Stimulated activated CD8-positive, alpha-beta memory T cell treated with anti-CD3 and anti-CD28 coated beads, Interleukin-7, amount 100 ng/mL, for 1 hour (primary cell): Measurements from ENCODE around the gene RPL29.
"Not testable (repeated sequence)": the region's sequence is repeated elsewhere in the genome, so short reads cannot be mapped to it uniquely, and the experiment has no call there.

Experiments used
- DNase-seq, 2 donors: peaks; one replicate each; pipeline ENCODE4 v3.0.0-alpha.2; 2020; ENCODE audit warnings: low read depth in 2 of 2

RPL29 gene

GRCh38 chr3:51995346-51996163, at the start of gene RPL29:
Gene RPL29 (minus strand): TSS chr3:51995895. CDS start chr3:51995461, 434 bp downstream.
- peak; percentile 80 to 82 for DNase-seq

DNA sequence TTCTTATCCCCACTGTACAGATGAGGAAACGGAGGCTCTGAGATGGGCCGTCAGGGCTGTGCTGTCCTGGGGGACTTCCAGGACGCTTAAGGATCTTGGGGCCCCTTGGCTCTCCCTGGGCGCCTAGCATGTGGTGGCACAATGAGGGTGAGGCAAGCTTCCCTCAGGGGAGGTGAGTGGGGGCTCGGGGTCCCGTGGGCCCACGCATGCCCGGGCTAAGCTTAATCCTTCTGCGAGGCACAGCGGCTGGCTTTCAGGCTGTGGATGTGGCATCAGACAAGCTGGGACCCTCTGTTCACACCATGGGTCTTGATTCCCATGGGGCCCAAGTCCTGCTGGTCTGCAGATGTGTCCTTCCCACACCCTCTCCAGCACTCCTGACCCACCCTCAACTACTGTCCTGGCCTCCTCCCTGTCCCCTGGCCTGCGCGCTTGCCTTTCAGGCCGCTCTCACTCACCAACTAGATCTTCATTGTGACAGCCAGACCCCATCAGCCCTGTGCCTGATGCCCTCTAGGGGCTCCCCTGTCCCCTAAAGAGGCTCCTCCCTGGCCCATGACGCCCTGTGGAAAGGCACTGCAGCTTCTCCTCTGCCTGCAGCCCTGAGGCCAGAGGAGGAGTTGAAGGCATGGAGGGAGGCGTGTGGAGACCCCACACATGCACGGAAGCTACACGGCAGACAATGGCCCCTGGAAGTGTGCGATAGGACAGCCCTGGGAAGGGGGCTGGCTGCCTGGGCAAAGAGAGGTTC, 49.3 kb upstream of the RPL29 start:
- DNase-seq: no peak

DNA sequence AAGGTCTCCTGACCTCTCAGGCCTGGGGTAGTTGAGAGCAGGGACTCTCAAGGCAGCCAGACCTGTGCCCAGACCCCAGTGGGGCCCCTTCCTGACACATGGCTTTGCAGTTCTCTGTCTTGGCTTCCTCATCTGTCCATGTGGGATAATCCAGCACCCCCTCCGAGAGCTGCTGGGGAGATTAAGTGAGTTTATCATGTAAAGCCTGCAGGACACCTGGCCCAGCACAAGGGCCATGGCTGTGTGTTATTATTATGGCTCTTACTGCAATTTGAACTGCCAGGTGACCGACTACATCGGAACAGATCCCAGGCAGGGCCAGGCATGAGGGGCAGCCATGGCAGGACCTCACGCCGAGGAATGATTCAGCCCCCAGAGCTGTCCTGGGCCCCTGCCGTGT, 48.1 kb upstream of the RPL29 start:
- no peak for DNase-seq

- not testable (repeated sequence) for DNase-seq
These were observed 47.3 kb upstream of the RPL29 start for GRCh38 chr3:52043039-52043438.

- DNase-seq: no peak
These were observed 45.5 kb upstream of the RPL29 start for GRCh38 chr3:52041118-52041731.

- DNase-seq: no peak
These were observed 44.9 kb upstream of the RPL29 start for GRCh38 chr3:52040600-52040999.

- no peak for DNase-seq
These were observed 44.2 kb upstream of the RPL29 start for GRCh38 chr3:52039846-52040245.

DNA sequence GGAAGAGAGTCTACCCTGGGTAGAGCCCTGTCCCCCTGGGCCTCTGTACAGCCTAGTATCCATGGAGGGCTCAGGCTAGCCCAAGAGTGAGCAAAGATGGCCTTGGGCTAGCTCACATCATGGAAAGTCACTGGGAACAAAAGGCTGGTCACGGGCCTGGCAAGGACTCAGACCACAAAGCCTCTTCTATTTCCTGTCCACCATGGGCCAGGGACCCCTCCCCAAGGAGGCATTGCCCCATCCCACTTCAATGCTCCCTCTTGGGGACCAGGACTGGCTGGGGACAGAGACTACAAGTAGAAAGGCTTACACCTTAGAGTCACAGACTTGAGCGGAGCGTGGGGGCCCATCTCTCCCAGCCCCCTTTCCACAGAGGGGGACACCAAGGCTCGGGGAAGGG, 43.7 kb upstream of the RPL29 start:
- no peak for DNase-seq

DNA sequence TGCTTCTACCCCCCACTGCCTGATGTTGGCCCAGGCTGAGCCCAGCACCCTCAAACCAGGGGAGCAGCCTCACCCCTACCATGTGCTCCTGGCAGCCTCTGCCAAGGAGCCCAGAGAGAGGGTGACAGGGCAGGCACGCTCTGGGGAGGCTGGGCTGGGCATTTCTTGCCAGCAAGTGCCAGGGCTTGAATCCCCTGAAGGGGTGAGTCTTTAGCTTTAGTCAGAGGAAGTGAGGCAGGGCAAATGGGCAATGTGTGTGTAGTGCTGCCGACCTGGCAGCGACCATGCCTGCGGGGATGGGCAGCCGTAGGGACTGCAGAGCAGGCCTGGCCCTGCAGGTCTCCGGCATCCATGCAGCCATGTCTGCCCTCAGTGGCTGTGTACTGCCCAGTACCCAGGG, 42.5 kb upstream of the RPL29 start:
- DNase-seq: no peak

DNA sequence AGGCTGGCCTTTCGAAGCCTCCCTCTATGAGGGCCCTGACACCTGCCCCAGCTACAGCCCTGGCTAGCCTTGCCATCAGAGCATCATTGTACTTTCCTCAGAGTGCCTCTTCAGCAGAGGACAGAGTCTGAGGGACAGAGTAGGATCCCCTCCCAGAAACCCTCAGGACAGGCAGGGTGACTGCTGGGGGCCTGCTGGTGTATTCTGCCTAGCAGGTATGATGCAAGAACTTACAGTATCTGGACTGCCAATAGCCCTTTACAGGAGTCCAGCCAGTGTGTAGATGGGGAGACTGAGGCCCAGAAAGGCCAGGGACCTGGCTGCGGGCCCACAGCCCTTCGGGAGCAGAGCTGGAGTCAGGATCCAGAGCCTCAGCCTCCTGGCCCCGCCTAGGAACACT, 41.6 kb upstream of the RPL29 start:
- no peak for DNase-seq

GRCh38 chr3:52036829-52037228, 41.1 kb upstream of the RPL29 start:
- no peak for DNase-seq

GRCh38 chr3:52036222-52036694, 40.6 kb upstream of the RPL29 start:
- DNase-seq: no peak

DNA sequence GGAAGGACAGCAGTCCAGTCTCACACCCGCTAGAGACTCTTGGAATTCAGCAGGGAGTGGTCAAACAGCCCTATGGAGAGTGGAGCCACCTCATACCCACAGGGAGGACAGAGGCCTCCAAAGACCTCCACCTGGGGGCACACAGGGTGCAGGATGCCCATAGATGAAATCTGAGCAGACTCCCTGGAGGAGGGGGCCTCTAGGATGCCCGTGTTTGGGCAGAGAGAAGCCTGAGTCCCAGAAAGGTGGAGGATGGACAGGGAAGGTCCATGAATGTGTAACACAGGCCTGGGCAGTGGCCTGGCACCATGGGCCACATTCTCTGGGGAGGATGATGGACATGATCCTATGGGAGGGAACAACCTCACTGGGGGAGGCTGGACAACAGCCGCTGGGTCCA, 39.0 kb upstream of the RPL29 start:
- no peak for DNase-seq

DNA sequence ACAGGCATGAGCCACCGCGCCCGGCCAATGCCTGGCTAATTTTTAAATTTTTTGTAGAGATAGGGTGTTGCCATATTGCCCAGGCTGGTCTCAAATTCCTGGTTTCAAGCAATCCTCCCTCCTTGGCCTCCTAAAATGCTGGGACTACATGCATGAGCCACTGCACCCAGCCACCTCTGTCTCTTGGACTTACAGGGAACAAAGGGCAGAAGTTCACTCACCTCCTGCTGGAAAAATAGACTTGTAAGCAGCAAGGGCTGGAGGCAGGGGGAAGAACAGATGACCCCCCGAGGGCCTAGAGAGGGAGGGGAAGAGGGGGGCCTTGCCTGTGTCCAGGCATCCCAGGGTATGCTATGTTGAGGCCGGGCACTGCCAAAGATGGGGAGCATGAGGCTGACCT, 38.5 kb upstream of the RPL29 start:
- no peak for DNase-seq

DNA sequence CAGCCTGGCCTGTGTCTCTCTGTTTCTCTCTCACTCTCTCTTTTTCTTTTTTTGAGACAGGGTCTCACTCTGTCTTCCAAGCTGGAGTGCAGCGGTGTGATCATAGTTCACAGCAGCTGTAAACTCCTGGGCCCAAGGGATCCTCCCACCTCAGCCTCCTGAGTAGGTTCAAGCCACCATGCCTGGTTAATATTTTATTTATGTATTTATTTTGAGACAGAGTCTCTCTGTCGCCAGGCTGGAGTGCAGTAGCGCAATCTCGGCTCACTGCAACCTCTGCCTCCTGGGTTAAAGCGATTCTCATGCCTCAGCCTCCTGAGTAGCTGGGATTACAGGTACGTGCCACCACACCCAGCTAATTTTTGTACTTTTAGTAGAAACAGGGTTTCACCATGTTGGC, 38.1 kb upstream of the RPL29 start:
- not testable (repeated sequence) for DNase-seq

GRCh38 chr3:52032702-52033408, 37.2 kb upstream of the RPL29 start:
- no peak for DNase-seq

DNA sequence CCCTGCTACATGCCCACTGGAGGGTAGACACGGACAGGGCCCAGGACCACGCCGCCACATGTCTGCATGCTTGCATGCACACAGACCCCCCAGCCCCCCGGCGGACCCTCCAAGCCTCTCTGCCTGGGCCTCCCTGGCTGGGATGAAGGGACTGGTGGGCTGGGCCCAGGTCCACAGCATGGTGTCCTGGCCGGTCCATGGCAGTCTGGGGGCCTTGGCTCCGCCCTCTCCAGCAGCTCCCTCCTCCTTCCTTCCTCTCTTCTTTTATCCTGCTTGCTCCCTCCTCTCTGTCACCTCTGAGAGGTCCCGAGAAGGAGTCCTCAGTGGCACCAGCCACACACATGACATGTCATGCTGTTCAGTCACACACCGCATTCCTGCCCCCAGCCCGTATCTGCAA, 36.2 kb upstream of the RPL29 start:
- DNase-seq: no peak

DNA sequence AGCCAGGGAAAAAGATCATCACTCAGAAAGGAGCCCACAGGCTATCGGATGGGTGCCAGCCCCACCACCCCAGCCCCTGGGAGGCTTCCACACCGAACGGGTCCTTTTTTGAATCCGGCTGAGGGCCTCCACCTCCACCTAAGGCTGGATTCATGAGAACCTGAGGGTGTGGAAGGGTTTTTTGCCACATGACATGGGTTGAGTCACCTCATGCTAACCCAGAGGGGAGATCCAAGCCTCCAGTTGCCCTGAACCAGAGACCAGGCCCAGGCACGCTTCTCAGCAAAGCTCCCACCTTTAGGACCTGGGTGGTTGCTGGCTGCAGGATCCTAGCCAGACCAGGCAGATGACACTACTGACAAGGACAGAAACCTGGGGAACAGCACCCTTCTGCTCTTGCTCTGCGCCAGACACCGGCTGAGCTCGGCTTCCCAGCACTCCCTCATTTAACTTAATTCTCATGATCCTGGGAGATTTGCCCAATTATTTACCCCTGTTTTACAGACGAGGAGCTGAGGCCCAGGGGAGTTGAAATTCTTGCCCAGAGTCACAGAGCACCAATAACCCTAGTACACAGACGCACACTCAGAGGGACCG, 35.1 kb upstream of the RPL29 start:
- no peak for DNase-seq

GRCh38 chr3:52029535-52029934, 33.8 kb upstream of the RPL29 start:
- DNase-seq: no peak

DNA sequence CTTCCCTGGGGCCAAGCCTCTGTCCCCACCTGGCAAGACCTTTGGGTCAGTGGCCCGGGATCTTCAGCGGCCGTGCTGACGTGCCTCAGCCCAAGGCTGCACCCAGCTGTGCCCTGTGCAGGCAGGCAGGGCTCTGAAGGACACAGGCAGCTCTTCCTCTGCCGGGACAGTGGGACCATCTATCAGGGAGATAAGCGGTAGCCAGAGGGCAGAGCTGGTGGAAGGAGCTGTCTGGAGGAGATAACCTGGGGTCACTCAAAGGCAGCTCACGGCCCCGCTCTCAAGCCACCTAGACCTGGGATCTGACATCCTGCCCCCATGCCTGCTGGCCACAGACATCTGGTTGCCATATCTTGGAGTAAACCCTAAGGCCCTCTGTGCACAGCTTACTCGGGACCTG, 33.4 kb upstream of the RPL29 start:
- no peak for DNase-seq

DNA sequence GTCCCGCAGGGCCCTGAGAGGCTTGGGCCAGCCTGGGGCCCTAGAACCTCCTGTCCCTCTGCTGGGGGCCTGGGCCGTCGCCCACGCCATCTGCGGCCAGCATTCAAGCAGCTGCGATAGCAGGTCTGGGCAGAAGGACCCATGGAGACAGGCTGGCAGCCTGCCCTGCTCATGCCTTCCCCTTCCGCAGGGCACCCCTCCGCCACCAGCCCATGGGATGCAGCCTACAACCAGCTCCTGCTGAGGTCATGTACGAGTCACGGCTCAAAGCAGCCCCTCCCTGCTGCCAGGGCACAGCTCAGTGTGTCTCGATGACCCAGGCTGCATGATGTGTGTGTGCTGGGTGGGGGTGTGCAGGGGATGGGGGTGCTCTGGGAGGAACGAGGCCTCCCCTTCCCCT, 32.9 kb upstream of the RPL29 start:
- DNase-seq: no peak

DNA sequence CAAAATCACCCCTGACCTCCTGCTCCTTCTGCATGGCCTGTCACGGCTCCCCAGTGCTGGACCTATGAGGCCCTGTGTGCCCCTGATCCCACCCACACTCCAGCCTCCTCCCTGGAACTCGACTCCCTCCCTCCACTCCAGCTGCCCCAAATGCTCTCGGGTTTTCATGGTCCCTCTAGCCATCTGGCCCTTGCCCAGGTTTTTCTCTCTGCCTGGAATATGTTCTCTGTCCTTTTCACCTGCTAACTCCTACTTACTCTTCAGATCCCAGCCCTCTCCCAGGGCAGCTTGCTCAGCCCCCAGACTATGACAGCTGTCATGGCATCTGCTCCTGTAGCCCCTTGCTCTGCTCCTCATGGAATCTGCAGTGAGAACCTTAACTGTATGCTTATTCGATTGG, 30.3 kb upstream of the RPL29 start:
- no peak for DNase-seq
